Panc1 (cell line): ENCODE results near the gene GALNT14.

ENCODE experiments used
- POLR2AphosphoS5 ChIP-seq: IDR thresholded peaks from 2 replicates; pipeline ENCODE4 v1.6.1; 2012; ENCODE audit warnings: mild to moderate bottlenecking, low read depth, low read length, moderate library complexity
- TF ChIP-seq, protein P1 (sequence below): fragments of 450-650 bp; IDR thresholded peaks from 2 replicates; pipeline ENCODE4 v1.5.1; 2017; ENCODE audit warnings: mild to moderate bottlenecking

DNA sequence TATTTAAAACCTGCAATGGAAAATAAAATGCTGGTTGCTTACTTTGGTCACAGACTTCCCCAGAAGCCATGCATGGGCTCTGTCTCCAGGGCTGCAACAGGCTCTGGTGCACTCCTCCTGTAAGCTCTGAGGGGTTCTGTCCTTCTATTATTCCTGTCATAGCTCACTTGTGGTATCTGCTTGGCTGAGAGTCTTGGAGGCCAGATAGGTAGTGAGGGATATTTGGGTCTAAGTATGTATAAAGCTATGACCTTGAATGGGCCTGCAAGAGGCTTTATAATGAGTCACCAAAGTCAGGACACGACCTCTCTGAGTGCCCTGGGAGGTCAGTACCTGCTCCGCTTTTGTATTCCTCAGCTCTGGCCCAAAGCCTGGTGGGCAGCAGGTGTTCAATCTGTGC is 189.4 kb downstream of the GALNT14 start:
- TF ChIP-seq, protein P1, sequence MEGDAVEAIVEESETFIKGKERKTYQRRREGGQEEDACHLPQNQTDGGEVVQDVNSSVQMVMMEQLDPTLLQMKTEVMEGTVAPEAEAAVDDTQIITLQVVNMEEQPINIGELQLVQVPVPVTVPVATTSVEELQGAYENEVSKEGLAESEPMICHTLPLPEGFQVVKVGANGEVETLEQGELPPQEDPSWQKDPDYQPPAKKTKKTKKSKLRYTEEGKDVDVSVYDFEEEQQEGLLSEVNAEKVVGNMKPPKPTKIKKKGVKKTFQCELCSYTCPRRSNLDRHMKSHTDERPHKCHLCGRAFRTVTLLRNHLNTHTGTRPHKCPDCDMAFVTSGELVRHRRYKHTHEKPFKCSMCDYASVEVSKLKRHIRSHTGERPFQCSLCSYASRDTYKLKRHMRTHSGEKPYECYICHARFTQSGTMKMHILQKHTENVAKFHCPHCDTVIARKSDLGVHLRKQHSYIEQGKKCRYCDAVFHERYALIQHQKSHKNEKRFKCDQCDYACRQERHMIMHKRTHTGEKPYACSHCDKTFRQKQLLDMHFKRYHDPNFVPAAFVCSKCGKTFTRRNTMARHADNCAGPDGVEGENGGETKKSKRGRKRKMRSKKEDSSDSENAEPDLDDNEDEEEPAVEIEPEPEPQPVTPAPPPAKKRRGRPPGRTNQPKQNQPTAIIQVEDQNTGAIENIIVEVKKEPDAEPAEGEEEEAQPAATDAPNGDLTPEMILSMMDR = no peak
- no peak for TF ChIP-seq POLR2AphosphoS5
